HepG2 (cell line): ENCODE results near the gene DUSP16. TPM values are rescaled to one million over a fixed set of nuclear protein-coding genes. Genes with fewer than 3 reads are reported as not detected.
A peak's percentile ranks its signal among the peaks of the same experiment; 100 is the strongest.

Source experiments
- ARNT2 ChIP-seq: sonication (generic); formaldehyde crosslinking; IDR thresholded peaks from 2 replicates; pipeline ENCODE4 v1.8.0; 2022; ENCODE audit warnings: mild to moderate bottlenecking, low read depth, missing genetic modification reagents, moderate library complexity
- BCL6 ChIP-seq: IDR thresholded peaks from 2 replicates; pipeline ENCODE4 v1.6.1; 2016; ENCODE audit warnings: missing genetic modification reagents, missing compliant biosample characterization
- CEBPB ChIP-seq: IDR thresholded peaks from 2 replicates; pipeline ENCODE4 v1.6.1; 2011; ENCODE audit warnings: low read depth, low read length, improper control_type of control experiment, borderline replicate concordance
- IRF9 ChIP-seq: sonication (generic); formaldehyde crosslinking; IDR thresholded peaks from 2 replicates; pipeline ENCODE4 v1.8.0; 2022; ENCODE audit warnings: missing genetic modification reagents, mild to moderate bottlenecking, borderline replicate concordance
- KDM2A ChIP-seq: sonication (generic); formaldehyde crosslinking; IDR thresholded peaks from 2 replicates; pipeline ENCODE4 v1.4.0; 2020; ENCODE audit warnings: low read depth, missing genetic modification reagents, borderline replicate concordance
- KLF12 ChIP-seq: sonication (generic); formaldehyde crosslinking; IDR thresholded peaks from 2 replicates; pipeline ENCODE4 v1.4.0; 2020; ENCODE audit warnings: missing genetic modification reagents, borderline replicate concordance
- MAZ ChIP-seq, 2 experiments: sonication (generic) in 1 of 2; formaldehyde crosslinking in 1 of 2; IDR thresholded peaks; 2 replicates each; pipeline versions ENCODE4 v1.5.0 to v1.6.1; 2012 to 2020; ENCODE audit warnings: low read depth in 2 of 2, mild to moderate bottlenecking in 2 of 2, borderline replicate concordance in 1 of 2, improper control_type of control experiment in 1 of 2, low read length in 1 of 2, missing genetic modification reagents in 1 of 2, moderate library complexity in 1 of 2
- NRL ChIP-seq: sonication (generic); formaldehyde crosslinking; IDR thresholded peaks from 2 replicates; pipeline ENCODE4 v1.5.0; 2020; ENCODE audit warnings: missing genetic modification reagents, mild to moderate bottlenecking, moderate library complexity, borderline replicate concordance
- SIN3A ChIP-seq: IDR thresholded peaks from 2 replicates; pipeline ENCODE4 v1.6.1; 2011; ENCODE audit warnings: low read depth, mild to moderate bottlenecking, control low read depth, low read length, borderline replicate concordance
- TAF1 ChIP-seq: sonication (generic); formaldehyde crosslinking; IDR thresholded peaks from 2 replicates; pipeline ENCODE4 v1.4.0; 2020; ENCODE audit warnings: missing genetic modification reagents
- TARDBP ChIP-seq: sonication (generic); formaldehyde crosslinking; IDR thresholded peaks from 2 replicates; pipeline ENCODE4 v1.8.0; 2022; ENCODE audit warnings: mild to moderate bottlenecking, missing genetic modification reagents
- TCF12 ChIP-seq, 2 experiments: fragments of 450-650 bp in 1 of 2; sonication (generic) in 1 of 2; formaldehyde crosslinking in 1 of 2; IDR thresholded peaks; 2 replicates each; pipeline versions ENCODE4 v1.6.1 to v1.8.0; 2017 to 2022; ENCODE audit warnings: antibody characterized with exemption in 1 of 2, mild to moderate bottlenecking in 1 of 2, missing genetic modification reagents in 1 of 2, moderate library complexity in 1 of 2
- TSC22D2 ChIP-seq: sonication (generic); formaldehyde crosslinking; IDR thresholded peaks from 2 replicates; pipeline ENCODE4 v1.5.1; 2020; ENCODE audit warnings: missing genetic modification reagents, mild to moderate bottlenecking, borderline replicate concordance
- YEATS4 ChIP-seq: sonication (generic); formaldehyde crosslinking; IDR thresholded peaks from 2 replicates; pipeline ENCODE4 v1.4.0; 2020; ENCODE audit warnings: missing genetic modification reagents, borderline replicate concordance
- ZNF503 ChIP-seq: sonication (generic); formaldehyde crosslinking; IDR thresholded peaks from 2 replicates; pipeline ENCODE4 v1.4.0; 2020; ENCODE audit warnings: missing genetic modification reagents
- ZNF563 ChIP-seq: sonication (generic); formaldehyde crosslinking; IDR thresholded peaks from 2 replicates; pipeline ENCODE4 v1.8.0; 2022; ENCODE audit warnings: mild to moderate bottlenecking, moderate library complexity, missing genetic modification reagents
- ZNF687 ChIP-seq: sonication (generic); formaldehyde crosslinking; IDR thresholded peaks from 2 replicates; pipeline ENCODE4 v1.5.1; 2020; ENCODE audit warnings: mild to moderate bottlenecking, missing genetic modification reagents, moderate library complexity
- ZNF776 ChIP-seq: sonication (generic); formaldehyde crosslinking; IDR thresholded peaks from 2 replicates; pipeline ENCODE4 v1.4.0; 2020; ENCODE audit warnings: mild to moderate bottlenecking, missing genetic modification reagents
- ZSCAN20 ChIP-seq: sonication (generic); formaldehyde crosslinking; IDR thresholded peaks from 2 replicates; pipeline ENCODE4 v1.4.0; 2020; ENCODE audit warnings: missing genetic modification reagents, mild to moderate bottlenecking, borderline replicate concordance
- ZSCAN29 ChIP-seq: sonication (generic); formaldehyde crosslinking; conservative IDR thresholded peaks from 2 replicates; pipeline ENCODE4 v1.4.0; 2020; ENCODE audit warnings: mild to moderate bottlenecking, missing genetic modification reagents
- polyA plus RNA-seq, 8 experiments: library from polyadenylated mRNA; depleted of rRNA in 3 of 8; stranded (reverse) in 7 of 8; unstranded in 1 of 8; fragments of >200 nt; fragmentation: Illumina TruSeq in 4 of 8; extraction: Trizol in 4 of 8; gene quantifications; 2 replicates each; pipeline versions ENCODE4 v1.2.1 to v1.2.3, GENCODE V29; 2011 to 2016; ENCODE audit warnings: low read depth in 4 of 8, missing spikeins in 1 of 8, mixed read lengths in 1 of 8; ENCODE audit not compliant: insufficient read depth in 1 of 8
- total RNA-seq, 5 experiments: library from RNA; depleted of rRNA; stranded (reverse); fragments of >200 nt; fragmentation: Illumina TruSeq; extraction: Trizol; gene quantifications; 2 replicates each; pipeline ENCODE4 v1.2.3, GENCODE V29; 2016; ENCODE audit warnings: low read depth in 1 of 5

DUSP16 gene
- total and polyA plus RNA-seq, 2 of the 13 experiments (the other 11 are each of a cell fraction or from before 2014, with no cell fraction given): 45.7 to 46.6 TPM

- TF ChIP-seq BCL6 (CRISPR knock-in tag): 0 out of 2 replicates have a peak, but pooled peaks have one; percentile 12
- peak; percentile 31 for TF ChIP-seq TAF1 (CRISPR knock-in tag)
- no peak for TF ChIP-seq NRL (CRISPR knock-in tag)
- peak; percentile 80 for TF ChIP-seq ZNF563 (CRISPR knock-in tag)
- peak; percentile 15; the same call in 1 of the 2 replicates for TF ChIP-seq SIN3A
- TF ChIP-seq YEATS4 (CRISPR knock-in tag): peak; percentile 48
- TF ChIP-seq TCF12 (IDR thresholded peaks at IDR 0.05): no peak
- TF ChIP-seq TCF12 (CRISPR knock-in tag; IDR thresholded peaks at IDR 0.05): no peak
- TF ChIP-seq KLF12 (CRISPR knock-in tag): 0 out of 2 replicates have a peak, but pooled peaks have one; percentile 23
- no peak for TF ChIP-seq TSC22D2 (CRISPR knock-in tag)
- peak; percentile 35; the same call in 1 of the 2 replicates for TF ChIP-seq KDM2A (CRISPR knock-in tag)
- 0 out of 2 replicates have a peak, but pooled peaks have one; percentile 11 for TF ChIP-seq ZSCAN29
- peak; percentile 20; the same call in 1 of the 2 replicates for TF ChIP-seq ZNF776 (CRISPR knock-in tag)
- TF ChIP-seq ZSCAN20 (CRISPR knock-in tag): peak; percentile 73; the same call in 1 of the 2 replicates
- TF ChIP-seq MAZ (IDR thresholded peaks at IDR 0.05; ENCODE audit: borderline replicate concordance, low read depth, low read length): no peak; the same call in 1 of the 2 replicates
- 0 out of 2 replicates have a peak, but pooled peaks have one; percentile 26 for TF ChIP-seq MAZ (CRISPR knock-in tag; IDR thresholded peaks at IDR 0.05; ENCODE audit: low read depth)
- peak; percentile 69 for TF ChIP-seq ZNF687 (CRISPR knock-in tag)
- TF ChIP-seq TARDBP (CRISPR knock-in tag): peak; percentile 27; the same call in 1 of the 2 replicates
- 0 out of 2 replicates have a peak, but pooled peaks have one; percentile 33 for TF ChIP-seq IRF9 (CRISPR knock-in tag)
- TF ChIP-seq ZNF503 (CRISPR knock-in tag): 0 out of 2 replicates have a peak, but pooled peaks have one; percentile 18
- TF ChIP-seq ARNT2: peak; percentile 65; the same call in 1 of the 2 replicates
- peak; percentile 85 for TF ChIP-seq CEBPB
Observed at GRCh38 chr12:12561371-12562015, 1.2 kb downstream of the DUSP16 start (continued).
